ENCODE results near the gene NUP98. TPM values are rescaled to one million over a fixed set of nuclear protein-coding genes. Genes with fewer than 3 reads are reported as not detected.
A peak's percentile ranks its signal among the peaks of the same experiment; 100 is the strongest.

Gene NUP98
- 10 to 100 TPM; 51.6 to 53.8 TPM for total RNA-seq
- long read RNA-seq, donor 1, partial matches to known transcripts = 5 of 10 reads
- long read RNA-seq, donor 1, other reads (novel, unspliced or antisense) = 5 of 10 reads
- long read RNA-seq, donor 2, transcript NUP98-209 (3 exons, 687 nt) = major isoform, 5 of 15 reads
- long read RNA-seq, donor 2, partial matches to known transcripts = 4 of 15 reads
- long read RNA-seq, donor 2, other reads (novel, unspliced or antisense) = 5 of 15 reads

GRCh38 chr11:3797329-3798090 is at the start of gene NUP98:
NUP98 (minus strand) TSS chr11:3797554; CDS start chr11:3782117, 15,437 bp downstream.
- intact Hi-C loops (cut with DNase I) = loop anchor here in 1 of 2 donors (5.0 kb wide), 1 partner anchor 35 kb away; no protein-coding TSS in a partner anchor
- peak; percentile 100 for DNase-seq (ENCODE audit: low spot score)

- DNase-seq (ENCODE audit: low spot score) = no peak
- intact Hi-C loops (cut with DNase I) = no loop called here
Measured at GRCh38 chr11:3845670-3846069, 48.3 kb upstream of the NUP98 start.

- intact Hi-C loops (cut with DNase I) = no loop called here
- no peak for DNase-seq (ENCODE audit: low spot score)
Measured at GRCh38 chr11:3845246-3845645, 47.9 kb upstream of the NUP98 start.

- intact Hi-C loops (cut with DNase I) = no loop called here
Measured at GRCh38 chr11:3843326-3843725, 46.0 kb upstream of the NUP98 start.

GRCh38 chr11:3841426-3842350 is 44.3 kb upstream of the NUP98 start:
- no peak for DNase-seq (ENCODE audit: low spot score)
- intact Hi-C loops (cut with DNase I) = no loop called here

More at GRCh38 chr11:3843326-3843725, 46.0 kb upstream of the NUP98 start:
- DNase-seq (ENCODE audit: low spot score) = no peak

GRCh38 chr11:3840870-3841425 is 43.6 kb upstream of the NUP98 start, which contains the start of gene RHOG:
RHOG (minus strand) TSS chr11:3840959; CDS start chr11:3828138, 12,821 bp downstream.
- intact Hi-C loops (cut with DNase I) = no loop called here

GRCh38 chr11:3840004-3840869 is 42.9 kb upstream of the NUP98 start:
- intact Hi-C loops (cut with DNase I) = no loop called here
- no peak for DNase-seq (ENCODE audit: low spot score)

More at GRCh38 chr11:3840870-3841425, 43.6 kb upstream of the NUP98 start, which contains the start of gene RHOG:
- peak; percentile 97 for DNase-seq (ENCODE audit: low spot score)

GRCh38 chr11:3838504-3838903 is 41.1 kb upstream of the NUP98 start:
- no peak for DNase-seq (ENCODE audit: low spot score)
- intact Hi-C loops (cut with DNase I) = no loop called here

GRCh38 chr11:3837793-3838192 is 40.4 kb upstream of the NUP98 start:
- intact Hi-C loops (cut with DNase I) = no loop called here
- DNase-seq (ENCODE audit: low spot score) = peak; percentile 79

- DNase-seq (ENCODE audit: low spot score) = peak; percentile 84
- intact Hi-C loops (cut with DNase I) = no loop called here
Measured at GRCh38 chr11:3836903-3837302, 39.5 kb upstream of the NUP98 start.

- intact Hi-C loops (cut with DNase I) = no loop called here
- DNase-seq (ENCODE audit: low spot score) = peak; percentile 62
Measured at GRCh38 chr11:3835751-3836150, 38.4 kb upstream of the NUP98 start.

- intact Hi-C loops (cut with DNase I) = loop anchor here in 1 of 2 donors (5.0 kb wide), 1 partner anchor 38 kb away; the partner anchor contains the start of gene NUP98
- peak; percentile 86 for DNase-seq (ENCODE audit: low spot score)
Measured at GRCh38 chr11:3834664-3835461, 37.5 kb upstream of the NUP98 start.

- intact Hi-C loops (cut with DNase I) = loop anchor here in 1 of 2 donors (5.0 kb wide), 1 partner anchor 37 kb away; the partner anchor contains the start of gene NUP98
- no peak for DNase-seq (ENCODE audit: low spot score)
Measured at GRCh38 chr11:3834349-3834663, 37.0 kb upstream of the NUP98 start.

GRCh38 chr11:3833449-3833848 is 36.1 kb upstream of the NUP98 start:
- intact Hi-C loops (cut with DNase I) = loop anchor here in 1 of 2 donors (5.0 kb wide), 1 partner anchor 36 kb away; the partner anchor contains the start of gene NUP98
- no peak for DNase-seq (ENCODE audit: low spot score)

GRCh38 chr11:3832816-3833215 is 35.5 kb upstream of the NUP98 start:
- DNase-seq (ENCODE audit: low spot score) = no peak
- intact Hi-C loops (cut with DNase I) = loop anchor here in 1 of 2 donors (5.0 kb wide), 1 partner anchor 36 kb away; the partner anchor contains the start of gene NUP98

- no peak for DNase-seq (ENCODE audit: low spot score)
- intact Hi-C loops (cut with DNase I) = loop anchor here in 1 of 2 donors (5.0 kb wide), 1 partner anchor 34 kb away; the partner anchor contains the start of gene NUP98
Measured at GRCh38 chr11:3831378-3832239, 34.3 kb upstream of the NUP98 start.
